Kidney (tissue), 14 donors: ENCODE measurements around the gene COPG2. TPM values are rescaled to one million over a fixed set of nuclear protein-coding genes. Genes with fewer than 3 reads are reported as not detected.
A peak's percentile ranks its signal among the peaks of the same experiment; 100 is the strongest.

ENCODE experiments used
- DNase-seq, 5 donors: peaks; one replicate each; pipeline ENCODE4 v3.0.0-alpha.2; 2013 to 2020
- FAIRE-seq: peaks from 2 replicates; lab custom pipeline; 2012; peaks lifted over from hg19 to GRCh38; lab: Jason Lieb, UNC
- H3K27ac ChIP-seq, 2 donors: one replicate each; pipeline ENCODE4 v1.7.0; 2013; ENCODE audit warnings: low read depth in 2 of 2, low read length in 2 of 2, inconsistent platforms in 1 of 2
- H3K27me3 ChIP-seq: one replicate; pipeline ENCODE4 v1.7.1; 2013; ENCODE audit warnings: low read length, inconsistent platforms; ENCODE audit not compliant: control insufficient read depth, insufficient read depth
- H3K36me3 ChIP-seq, 3 donors: one replicate each; pipeline versions ENCODE4 v1.7.0 to v1.7.1; 2013; ENCODE audit warnings: low read length in 3 of 3, control low read depth in 1 of 3, inconsistent platforms in 1 of 3; ENCODE audit not compliant: insufficient read depth in 3 of 3, control insufficient read depth in 2 of 3
- H3K4me1 ChIP-seq, 3 donors: one replicate each; pipeline versions ENCODE4 v1.7.0 to v1.7.1; 2013; ENCODE audit warnings: low read length in 3 of 3, inconsistent platforms in 1 of 3, low read depth in 1 of 3; ENCODE audit not compliant: control insufficient read depth in 2 of 3, insufficient read depth in 2 of 3
- H3K4me3 ChIP-seq, 3 donors: one replicate each; pipeline versions ENCODE4 v1.7.0 to v1.8.1; 2013; ENCODE audit warnings: low read length in 3 of 3, control low read depth in 1 of 3, inconsistent platforms in 1 of 3
- H3K9ac ChIP-seq, 3 donors: one replicate each; pipeline versions ENCODE4 v1.7.0 to v1.7.1; 2013; ENCODE audit warnings: low read length in 3 of 3, control low read depth in 1 of 3, inconsistent platforms in 1 of 3
- H3K9me3 ChIP-seq, 3 donors: one replicate each; pipeline versions ENCODE4 v1.7.0 to v1.7.1; 2013; ENCODE audit warnings: low read length in 3 of 3, control low read depth in 1 of 3, inconsistent platforms in 1 of 3; ENCODE audit not compliant: control insufficient read depth in 2 of 3, insufficient read depth in 1 of 3
- CTCF ChIP-seq: IDR thresholded peaks from 3 replicates; pipeline ENCODE4 v1.5.1; 2012; ENCODE audit warnings: mild to moderate bottlenecking, moderate library complexity, borderline replicate concordance; ENCODE audit not compliant: insufficient read depth; ENCODE audit errors: extremely low read depth
- intact Hi-C: fragments of 100-400 bp; cut with DNase I; formaldehyde crosslinking; loops from one replicate; pipeline ENCODE4 v1.11.1; 2022
- polyA plus RNA-seq: library from polyadenylated mRNA; stranded (reverse); fragments of 350-450 nt; fragmentation: Illumina TruSeq; extraction: RNeasy Lipid Tissue Mini Kit (QIAGEN cat#74804); gene quantifications from one replicate; pipeline ENCODE4 v1.2.3, GENCODE V29; 2014; ENCODE audit warnings: low read depth, low replicate concordance; ENCODE audit not compliant: insufficient read depth
- total RNA-seq: library from RNA; stranded (reverse); fragmentation: NEBNext Ultra II Directional; extraction: Animal tissue kit (Norgen Biotek cat#: 25700); gene quantifications from one replicate; pipeline ENCODE4 v1.2.1, GENCODE V29; 2021
- donor health status: control.
- donor health status: control.
- donor health status: control.
- donor health status: control.
- donor health status: control.
- donor health status: DM: yes; HTN: yes; CAD: no.
- donor health status: Normal renal cell carcinoma (clear cell type).

COPG2 gene
- total and polyA plus RNA-seq, 2 donors from 2014 or later = 12.6 to 27.6 TPM

- TF ChIP-seq CTCF = no peak
- peaks cover 0 to 4% (median 0%) of the 10 kb centered on the region in 3 donors for H3K9me3 ChIP-seq
- intact Hi-C loops = no loop called here
- H3K27ac ChIP-seq = no peak overlapping the region
- FAIRE-seq (no peak), DNase-seq (no peak)
- no peak overlapping the region for H3K4me3 ChIP-seq
- no peaks in the 10 kb centered on the region for H3K27me3 ChIP-seq
- no peak overlapping the region for H3K9ac ChIP-seq
- H3K4me1 ChIP-seq = no peaks in the 10 kb centered on the region
- H3K36me3 ChIP-seq = no peaks in the 10 kb centered on the region
Observed at GRCh38 chr7:130708766-130709165, 40.2 kb upstream of the COPG2 start.

GRCh38 chr7:130708001-130708400 is 39.5 kb upstream of the COPG2 start:
- Histone ChIP-seq H3K27me3 (no peaks in the 10 kb centered on the region), H3K9me3 (peaks cover 0 to 4% (median 0%) of the 10 kb centered on the region in 3 donors), H3K4me1 (no peaks in the 10 kb centered on the region), H3K27ac (no peak overlapping the region), H3K36me3 (no peaks in the 10 kb centered on the region), H3K4me3 (no peak overlapping the region), H3K9ac (no peak overlapping the region)
- FAIRE-seq (no peak), DNase-seq (no peak)
- no peak for TF ChIP-seq CTCF
- intact Hi-C loops = no loop called here

- Histone ChIP-seq H3K4me1 (no peaks in the 10 kb centered on the region), H3K27me3 (no peaks in the 10 kb centered on the region), H3K4me3 (no peak overlapping the region), H3K9me3 (peaks cover 0 to 4% (median 0%) of the 10 kb centered on the region in 3 donors), H3K27ac (no peak overlapping the region), H3K36me3 (no peaks in the 10 kb centered on the region), H3K9ac (no peak overlapping the region)
- DNase-seq = no peak
- intact Hi-C loops = no loop called here
- TF ChIP-seq CTCF = no peak
- no peak for FAIRE-seq
Observed at GRCh38 chr7:130703851-130704250, 35.3 kb upstream of the COPG2 start.

DNA sequence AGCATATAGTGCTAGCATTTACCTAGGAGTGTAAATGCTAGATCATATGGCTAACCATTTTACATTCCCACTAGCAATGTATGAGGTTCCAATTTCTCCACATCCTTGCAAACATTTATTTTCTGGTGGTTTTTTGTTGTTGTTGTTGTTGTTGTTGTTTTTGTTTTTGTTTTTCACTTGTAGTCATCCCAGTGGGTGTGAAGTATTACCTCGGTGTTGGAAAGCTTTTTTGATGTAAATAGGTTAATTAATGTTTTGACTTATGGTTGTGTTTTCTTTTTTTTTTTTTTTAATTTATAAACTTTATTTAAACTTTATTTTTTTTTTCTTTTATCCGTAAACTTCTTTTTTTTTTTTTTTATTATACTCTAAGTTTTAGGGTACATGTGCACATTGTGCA is 33.1 kb upstream of the COPG2 start:
- DNase-seq (no peak), FAIRE-seq (peak; percentile 23)
- Histone ChIP-seq H3K27me3 (no peaks in the 10 kb centered on the region), H3K4me1 (no peaks in the 10 kb centered on the region), H3K27ac (no peak overlapping the region), H3K9me3 (peaks cover 0 to 4% (median 0%) of the 10 kb centered on the region in 3 donors), H3K9ac (no peak overlapping the region), H3K4me3 (no peak overlapping the region), H3K36me3 (no peaks in the 10 kb centered on the region)
- TF ChIP-seq CTCF = no peak
- intact Hi-C loops = no loop called here
